Stimulated activated CD8-positive, alpha-beta memory T cell treated with anti-CD3 and anti-CD28 coated beads, Interleukin-12 subunit alpha, Interleukin-12 subunit beta, amount 100 ng/mL, for 4 hours (primary cell): ENCODE results near the gene VPREB3.

Experiments
- DNase-seq: peaks from one replicate; pipeline ENCODE4 v3.0.0-alpha.2; 2020; ENCODE audit warnings: low read depth

The VPREB3 gene

GRCh38 chr22:23764899-23765881 is 11.0 kb upstream of the VPREB3 start:
- no peak for DNase-seq

- DNase-seq: no peak
Measured at GRCh38 chr22:23763954-23764353, 9.7 kb upstream of the VPREB3 start.

GRCh38 chr22:23763579-23763945 is 9.3 kb upstream of the VPREB3 start:
- DNase-seq: peak; percentile 43

GRCh38 chr22:23762842-23763578 is 8.8 kb upstream of the VPREB3 start, which contains the start of gene C22orf15:
Gene C22orf15 (plus strand): TSS chr22:23762990. CDS start chr22:23763307, 317 bp downstream.
- DNase-seq: no peak

GRCh38 chr22:23760056-23760455 is 5.8 kb upstream of the VPREB3 start:
- no peak for DNase-seq

GRCh38 chr22:23759566-23759965 is 5.3 kb upstream of the VPREB3 start:
- no peak for DNase-seq

- DNase-seq: no peak
Measured at GRCh38 chr22:23756891-23757290, 2.7 kb upstream of the VPREB3 start.

GRCh38 chr22:23755711-23756110 is 1.5 kb upstream of the VPREB3 start:
- no peak for DNase-seq

- DNase-seq: no peak
Measured at GRCh38 chr22:23754980-23755636, 883 bp upstream of the VPREB3 start.

- DNase-seq: no peak
Measured at GRCh38 chr22:23753385-23753784, 840 bp downstream of the VPREB3 start.

GRCh38 chr22:23752750-23753149 is 1.5 kb downstream of the VPREB3 start:
- DNase-seq: no peak

GRCh38 chr22:23752090-23752691 is 2.0 kb downstream of the VPREB3 start:
- DNase-seq: no peak

- DNase-seq: no peak
Measured at GRCh38 chr22:23751441-23751996, 2.7 kb downstream of the VPREB3 start.

GRCh38 chr22:23750714-23751440 is 3.3 kb downstream of the VPREB3 start, which contains the start of gene ZNF70:
Gene ZNF70 (minus strand): TSS chr22:23751112. CDS start chr22:23745140, 5,972 bp downstream.
- DNase-seq: peak; percentile 80

- no peak for DNase-seq
Measured at GRCh38 chr22:23750367-23750713, 3.9 kb downstream of the VPREB3 start.

- DNase-seq: no peak
Measured at GRCh38 chr22:23749841-23750301, 4.4 kb downstream of the VPREB3 start.

GRCh38 chr22:23745791-23746190 is 8.4 kb downstream of the VPREB3 start:
- no peak for DNase-seq

- DNase-seq: no peak
Measured at GRCh38 chr22:23744485-23744884, 9.7 kb downstream of the VPREB3 start.

- DNase-seq: no peak
Measured at GRCh38 chr22:23744001-23744400, 10.2 kb downstream of the VPREB3 start.

GRCh38 chr22:23743303-23743705 is 10.9 kb downstream of the VPREB3 start:
- DNase-seq: no peak
